ENCODE results near the gene ACVR1C. TPM values are rescaled to one million over a fixed set of nuclear protein-coding genes. Genes with fewer than 3 reads are reported as not detected.

Gene ACVR1C
- total and polyA plus RNA-seq, 2 of the 8 experiments (the other 6 are each of a cell fraction or from before 2014, with no cell fraction given): 0.21 to 0.52 TPM

- Histone ChIP-seq H4K91ac (replicated peaks; ENCODE audit: insufficient read length, low read length) (no peak overlapping the region), H3K27me3 (replicated peaks in 1 of 4; ENCODE audit: control insufficient read depth in 3 of 4, extremely low read depth in 1 of 4, insufficient read depth in 3 of 4, low read length in 3 of 4) (no peaks in the 10 kb centered on the region), H3K56ac (replicated peaks; ENCODE audit: insufficient read length, low read depth, low read length) (no peak overlapping the region), H3K4me2 (ENCODE audit: insufficient read depth in 1 of 2, low read depth in 2 of 2, low read length in 2 of 2) (no peak overlapping the region), H3K23me2 (ENCODE audit: low read depth, low read length) (no peaks in the 10 kb centered on the region; the same call in 1 of the 2 replicates), H3K14ac (ENCODE audit: insufficient read length) (no peak overlapping the region), H3K18ac (ENCODE audit: extremely low read depth, low read length) (no peak overlapping the region), H2BK15ac (ENCODE audit: low read length) (no peak overlapping the region), H3K9me3 (ENCODE audit: insufficient read depth in 2 of 2, low read depth in 1 of 2, low read length in 1 of 2) (no peaks in the 10 kb centered on the region), H4K5ac (ENCODE audit: insufficient read length, low read depth, low read length) (no peak overlapping the region), H2BK5ac (ENCODE audit: low read depth, low read length) (no peak overlapping the region), H2AK5ac (ENCODE audit: low read depth, low read length) (no peak overlapping the region), H2BK20ac (ENCODE audit: low read length) (no peak overlapping the region), H3K4ac (replicated peaks; ENCODE audit: insufficient read length, low read depth, low read length) (no peak overlapping the region), H2BK12ac (ENCODE audit: low read depth, low read length) (no peak overlapping the region), H3K4me1 (replicated peaks in 1 of 4; ENCODE audit: control insufficient read depth in 3 of 4, insufficient read depth in 4 of 4, low read length in 3 of 4) (no peaks in the 10 kb centered on the region), H3K79me1 (ENCODE audit: low read depth, low read length) (no peaks in the 10 kb centered on the region), H4K20me1 (replicated peaks in 1 of 2; ENCODE audit: control insufficient read depth in 1 of 2, insufficient read depth in 2 of 2, low read length in 2 of 2) (no peaks in the 10 kb centered on the region), H2AFZ (ENCODE audit: low read length) (no peak overlapping the region), H3K27ac (ENCODE audit: low read depth, low read length) (no peak overlapping the region), H3K9ac (replicated peaks in 1 of 4; ENCODE audit: extremely low read depth in 1 of 4, low read depth in 3 of 4, low read length in 3 of 4) (no peak overlapping the region), H3K4me3 (ENCODE audit: extremely low read depth in 1 of 4, insufficient read depth in 2 of 4, low read depth in 3 of 4, low read length in 4 of 4) (no peak overlapping the region), H4K8ac (ENCODE audit: extremely low read depth, insufficient read depth, low read length) (no peak overlapping the region), H3K79me2 (ENCODE audit: control insufficient read depth in 1 of 2, insufficient read depth in 2 of 2, low read length in 2 of 2) (no peaks in the 10 kb centered on the region), H3K36me3 (ENCODE audit: control insufficient read depth in 2 of 4, insufficient read depth in 4 of 4, low read length in 3 of 4) (no peaks in the 10 kb centered on the region), H3K23ac (ENCODE audit: insufficient read length) (no peak overlapping the region), H2BK120ac (replicated peaks; ENCODE audit: low read depth, low read length) (no peak overlapping the region)
- WGBS, 2 experiments (ENCODE audit: extremely low coverage in 1 of 2, insufficient coverage in 1 of 2, insufficient read length in 1 of 2, insufficient replicate concordance in 2 of 2, low coverage in 1 of 2, low lambda C conversion rate in 2 of 2, missing lambda C conversion rate in 1 of 2): 83% methylated on average over 2 of the region's 2 CpGs; no CpG with 5 or more reads in 1 of the 2 experiments
- FAIRE-seq (no peak), DNase-seq (ENCODE audit: low read depth in 1 of 2, low spot score in 2 of 2) (no peak)
- ChIA-PET POLR2A (ENCODE audit: partially characterized antibody) (no interaction called here), CTCF (ENCODE audit: partially characterized antibody) (interaction anchor here (0.9 kb wide), 1 partner anchor 8 kb away, joined by 4 read pairs; no protein-coding TSS in a partner anchor)
- TF ChIP-seq ZNF274 (IDR thresholded peaks at IDR 0.05; ENCODE audit: borderline replicate concordance, extremely low read depth, low read length) (no peak), ATF3 (IDR thresholded peaks at IDR 0.05; ENCODE audit: insufficient read depth, low read depth, low read length) (no peak), TAF1 (IDR thresholded peaks at IDR 0.05; ENCODE audit: low read depth, low read length) (no peak), SIX5 (IDR thresholded peaks at IDR 0.05; ENCODE audit: low read depth, low read length) (no peak), POLR2A (IDR thresholded peaks at IDR 0.05; ENCODE audit: control extremely low read depth in 1 of 2, low read depth in 2 of 2, low read length in 2 of 2) (no peak), TEAD4 (IDR thresholded peaks at IDR 0.05; ENCODE audit: low read depth, low read length) (no peak), SAP30 (IDR thresholded peaks at IDR 0.05; ENCODE audit: insufficient read depth, insufficient replicate concordance, low read length) (no peak)
These were observed 127.6 kb downstream of the ACVR1C start for GRCh38 chr2:157501026-157501425.

All from H1 (cell line).